HG02610 (cell line): ENCODE data around the gene SPTBN1.

Experiments
- ATAC-seq: cut with Tn5 transposase; IDR thresholded peaks from one replicate; pipeline ENCODE4 v1.9.1; 2021; ENCODE audit warnings: mild to moderate bottlenecking, moderate library complexity; ENCODE audit not compliant: unreplicated experiment

The SPTBN1 gene

GRCh38 chr2:54603796-54604195 is 147.7 kb downstream of the SPTBN1 start:
- no peak for ATAC-seq

GRCh38 chr2:54604871-54605270 is 148.7 kb downstream of the SPTBN1 start:
- ATAC-seq: no peak

GRCh38 chr2:54605836-54606235 is 149.7 kb downstream of the SPTBN1 start:
- ATAC-seq: no peak

GRCh38 chr2:54606393-54606958 is 150.3 kb downstream of the SPTBN1 start:
- ATAC-seq: no peak

GRCh38 chr2:54608224-54608623 is 152.1 kb downstream of the SPTBN1 start:
- ATAC-seq: no peak

GRCh38 chr2:54609241-54609640 is 153.1 kb downstream of the SPTBN1 start:
- no peak for ATAC-seq

- no peak for ATAC-seq
Observed at GRCh38 chr2:54609647-54610046, 153.5 kb downstream of the SPTBN1 start.

- no peak for ATAC-seq
Observed at GRCh38 chr2:54610700-54611099, 154.6 kb downstream of the SPTBN1 start.

GRCh38 chr2:54611830-54612545 is 155.9 kb downstream of the SPTBN1 start:
- no peak for ATAC-seq

GRCh38 chr2:54613386-54613785 is 157.3 kb downstream of the SPTBN1 start:
- no peak for ATAC-seq

GRCh38 chr2:54613794-54614257 is 157.7 kb downstream of the SPTBN1 start:
- ATAC-seq: no peak

GRCh38 chr2:54614819-54615218 is 158.7 kb downstream of the SPTBN1 start:
- ATAC-seq: no peak

- ATAC-seq: no peak
Observed at GRCh38 chr2:54615832-54616534, 159.9 kb downstream of the SPTBN1 start.

GRCh38 chr2:54617409-54617808 is 161.3 kb downstream of the SPTBN1 start:
- ATAC-seq: no peak

- ATAC-seq: no peak
Observed at GRCh38 chr2:54618646-54619565, 162.8 kb downstream of the SPTBN1 start.

GRCh38 chr2:54619660-54620231 is 163.6 kb downstream of the SPTBN1 start:
- ATAC-seq: no peak

- ATAC-seq: no peak
Observed at GRCh38 chr2:54620948-54621347, 164.8 kb downstream of the SPTBN1 start.

- no peak for ATAC-seq
Observed at GRCh38 chr2:54624591-54625071, 168.5 kb downstream of the SPTBN1 start.

GRCh38 chr2:54626131-54626530 is 170.0 kb downstream of the SPTBN1 start:
- no peak for ATAC-seq

- ATAC-seq: no peak
Observed at GRCh38 chr2:54626884-54627283, 170.8 kb downstream of the SPTBN1 start.
